Measurements from ENCODE around the gene CBX6.
A peak's percentile ranks its signal among the peaks of the same experiment; 100 is the strongest.

Gene CBX6

DNA sequence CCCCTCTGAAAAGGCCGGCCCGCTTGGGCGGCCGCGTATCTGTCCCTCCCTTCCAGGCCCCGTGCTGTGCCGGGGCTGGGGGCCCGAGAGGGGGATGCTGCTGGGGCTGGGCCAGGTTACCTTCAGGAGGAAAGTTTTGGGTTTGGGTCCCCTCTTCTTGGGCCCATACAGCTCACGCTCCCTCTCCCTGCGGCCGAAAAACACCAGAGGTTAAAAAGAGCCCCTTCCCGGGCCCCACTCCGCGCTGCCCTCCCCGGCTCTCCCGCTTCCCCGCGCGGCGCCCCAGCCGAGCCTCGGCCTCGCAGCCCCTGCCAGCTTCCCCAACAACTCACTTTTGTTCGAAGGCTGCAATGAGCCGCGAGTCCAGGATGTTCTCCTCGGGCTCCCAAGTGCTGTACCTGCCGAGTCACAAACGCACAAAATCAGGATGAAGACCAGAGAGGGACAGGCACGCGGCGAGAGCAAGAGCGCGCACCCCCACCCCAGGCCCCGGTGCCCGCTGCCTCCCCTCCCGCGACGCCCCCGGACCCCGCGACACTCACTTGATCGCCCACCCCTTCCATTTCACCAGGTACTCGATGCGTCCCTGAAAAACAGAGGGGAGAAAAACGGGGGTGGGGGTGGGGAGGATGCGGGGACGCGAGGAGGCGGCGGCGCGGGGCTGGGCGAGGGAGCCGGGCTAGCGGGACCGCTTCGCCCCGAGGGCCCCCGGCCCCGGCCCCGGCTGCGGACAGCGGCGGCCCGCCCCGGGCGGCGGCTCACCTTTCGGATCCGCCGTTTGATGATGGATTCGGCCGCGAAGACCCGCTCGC lies 450 bp downstream of the CBX6 start:
- peaks cover 26% of the 10 kb centered on the region for H3K36me3 ChIP-seq (ENCODE audit: insufficient read depth, low read depth, low read length)
- no peak overlapping the region for H3K27ac ChIP-seq (ENCODE audit: low read length)
- H3K4me1 ChIP-seq (ENCODE audit: insufficient read depth, low read length): peaks cover 16% of the 10 kb centered on the region; the same call in 1 of the 2 replicates
- peaks cover 6% of the 10 kb centered on the region; the same call in 1 of the 2 replicates for H3K27me3 ChIP-seq (ENCODE audit: insufficient read depth, low read length)
- H3K9me3 ChIP-seq (ENCODE audit: insufficient read depth, low read depth, low read length): no peaks in the 10 kb centered on the region
- H3K9ac ChIP-seq (ENCODE audit: low read depth, low read length): peak overlapping the region; percentile 88; the same call in 1 of the 2 replicates
- peak overlapping the region; percentile 78 for H3K4me3 ChIP-seq (ENCODE audit: low read length)

DNA sequence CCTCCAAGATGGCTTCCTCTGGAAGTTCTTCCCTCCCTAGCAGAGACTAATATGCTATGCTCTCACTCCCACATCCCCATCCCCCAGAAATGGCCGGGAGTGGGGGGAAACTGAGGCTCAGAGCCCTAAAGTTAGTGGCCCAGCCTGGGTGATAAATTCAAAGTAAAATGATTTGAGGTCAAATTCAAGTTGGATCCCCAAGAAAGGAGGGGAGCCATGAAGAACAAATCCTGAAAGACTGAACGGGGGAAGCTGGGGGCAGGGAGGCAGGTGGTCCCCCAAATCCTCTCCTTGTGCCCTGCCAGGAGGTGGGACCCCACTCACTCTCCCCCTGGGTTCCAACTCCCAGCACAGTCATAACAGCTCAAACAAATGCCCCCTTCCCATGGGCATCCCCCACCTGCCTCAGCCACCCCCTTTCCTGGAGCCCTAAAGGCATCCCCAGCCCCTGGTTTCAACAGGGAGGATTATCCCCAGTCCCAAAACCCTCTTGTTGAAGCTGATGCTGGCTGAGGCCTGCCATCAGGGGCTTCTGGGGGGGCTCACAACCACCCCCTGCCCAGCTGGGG lies 1.1 kb downstream of the CBX6 start:
- peaks cover 6% of the 10 kb centered on the region; the same call in 1 of the 2 replicates for H3K27me3 ChIP-seq (ENCODE audit: insufficient read depth, low read length)
- peak overlapping the region; percentile 88; the same call in 1 of the 2 replicates for H3K9ac ChIP-seq (ENCODE audit: low read depth, low read length)
- peaks cover 12% of the 10 kb centered on the region; the same call in 1 of the 2 replicates for H3K4me1 ChIP-seq (ENCODE audit: insufficient read depth, low read length)
- peak overlapping the region; percentile 78 for H3K4me3 ChIP-seq (ENCODE audit: low read length)
- H3K9me3 ChIP-seq (ENCODE audit: insufficient read depth, low read depth, low read length): no peaks in the 10 kb centered on the region
- peaks cover 30% of the 10 kb centered on the region for H3K36me3 ChIP-seq (ENCODE audit: insufficient read depth, low read depth, low read length)
- no peak overlapping the region for H3K27ac ChIP-seq (ENCODE audit: low read length)

DNA sequence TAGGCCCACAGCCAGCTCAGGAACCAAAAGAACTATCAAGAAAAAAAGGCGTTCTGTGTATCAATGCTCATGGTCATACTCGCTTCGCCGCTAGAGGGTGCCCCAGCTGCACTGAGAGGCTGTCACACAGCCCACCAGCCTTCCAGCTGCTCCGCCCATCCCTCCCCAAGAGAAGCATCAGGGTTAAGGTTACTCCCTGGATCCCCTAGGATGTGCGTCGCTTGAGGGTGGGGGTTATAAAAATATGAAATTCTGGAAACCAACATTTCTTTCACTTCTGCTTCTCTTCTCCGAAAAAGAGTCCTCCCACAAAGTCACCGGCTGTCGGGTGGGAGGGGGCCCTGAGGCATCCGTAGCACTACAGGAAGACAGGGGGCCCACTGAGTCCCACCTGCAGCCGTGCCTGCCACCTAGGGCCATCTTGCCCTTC lies 1.7 kb downstream of the CBX6 start:
- Histone ChIP-seq H3K27ac (ENCODE audit: low read length) (no peak overlapping the region), H3K9ac (ENCODE audit: low read depth, low read length) (no peak overlapping the region), H3K4me1 (ENCODE audit: insufficient read depth, low read length) (peaks cover 12% of the 10 kb centered on the region; the same call in 1 of the 2 replicates), H3K9me3 (ENCODE audit: insufficient read depth, low read depth, low read length) (no peaks in the 10 kb centered on the region), H3K4me3 (ENCODE audit: low read length) (peak overlapping the region; percentile 78; the same call in 1 of the 2 replicates), H3K27me3 (ENCODE audit: insufficient read depth, low read length) (peaks cover 6% of the 10 kb centered on the region; the same call in 1 of the 2 replicates), H3K36me3 (ENCODE audit: insufficient read depth, low read depth, low read length) (peaks cover 36% of the 10 kb centered on the region)

DNA sequence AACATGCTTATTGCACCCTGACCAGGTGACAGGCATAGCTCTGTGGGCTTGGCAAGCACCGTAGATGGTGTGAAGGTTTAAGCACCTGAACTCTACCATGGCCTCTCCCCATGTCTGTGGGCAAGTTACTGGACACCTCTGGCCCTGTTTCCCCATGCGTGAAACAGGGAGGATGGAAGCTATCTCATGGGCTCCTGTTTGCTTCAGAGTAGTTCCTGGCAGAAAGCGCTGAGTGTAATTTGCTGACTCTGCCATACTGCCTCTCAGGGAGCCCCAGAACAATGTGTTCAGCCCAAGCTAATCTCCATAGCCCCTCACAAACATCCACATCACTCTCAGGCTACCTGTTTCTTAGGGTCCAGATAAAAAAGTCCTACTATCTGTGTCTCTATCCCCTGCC lies 2.4 kb downstream of the CBX6 start:
- peaks cover 6% of the 10 kb centered on the region; the same call in 1 of the 2 replicates for H3K27me3 ChIP-seq (ENCODE audit: insufficient read depth, low read length)
- H3K4me1 ChIP-seq (ENCODE audit: insufficient read depth, low read length): peaks cover 14% of the 10 kb centered on the region; the same call in 1 of the 2 replicates
- H3K9ac ChIP-seq (ENCODE audit: low read depth, low read length): no peak overlapping the region
- H3K36me3 ChIP-seq (ENCODE audit: insufficient read depth, low read depth, low read length): peaks cover 42% of the 10 kb centered on the region
- H3K9me3 ChIP-seq (ENCODE audit: insufficient read depth, low read depth, low read length): no peaks in the 10 kb centered on the region
- no peak overlapping the region for H3K4me3 ChIP-seq (ENCODE audit: low read length)
- no peak overlapping the region for H3K27ac ChIP-seq (ENCODE audit: low read length)

DNA sequence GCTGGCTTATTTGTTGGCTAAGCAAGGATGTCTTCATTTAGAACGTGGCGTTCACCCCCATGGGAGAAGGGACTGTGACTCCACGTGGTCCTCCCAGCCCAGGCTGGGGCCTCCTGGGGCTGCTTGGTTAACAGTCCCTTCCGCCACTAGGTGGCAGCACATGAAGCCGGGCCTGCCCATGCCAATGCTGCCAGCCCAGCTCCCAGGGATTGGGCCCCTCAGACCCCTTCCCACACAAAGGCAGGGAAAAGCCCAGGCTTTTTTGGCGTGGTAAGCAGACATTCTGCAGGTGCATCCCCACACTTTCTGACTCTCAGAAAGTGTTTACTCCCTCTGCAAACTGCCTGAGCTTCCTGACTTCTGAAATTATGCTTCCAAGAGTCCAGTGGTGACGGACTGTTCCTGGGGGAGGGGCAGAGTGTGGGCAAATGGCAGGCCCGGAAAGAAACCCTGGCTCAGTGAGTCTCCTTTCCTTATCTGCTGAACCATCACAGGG lies 3.1 kb downstream of the CBX6 start:
- Histone ChIP-seq H3K27ac (ENCODE audit: low read length) (no peak overlapping the region), H3K27me3 (ENCODE audit: insufficient read depth, low read length) (peaks cover 6% of the 10 kb centered on the region; the same call in 1 of the 2 replicates), H3K9me3 (ENCODE audit: insufficient read depth, low read depth, low read length) (no peaks in the 10 kb centered on the region), H3K9ac (ENCODE audit: low read depth, low read length) (no peak overlapping the region), H3K4me3 (ENCODE audit: low read length) (no peak overlapping the region), H3K36me3 (ENCODE audit: insufficient read depth, low read depth, low read length) (peaks cover 45% of the 10 kb centered on the region), H3K4me1 (ENCODE audit: insufficient read depth, low read length) (peaks cover 18% of the 10 kb centered on the region; the same call in 1 of the 2 replicates)

DNA sequence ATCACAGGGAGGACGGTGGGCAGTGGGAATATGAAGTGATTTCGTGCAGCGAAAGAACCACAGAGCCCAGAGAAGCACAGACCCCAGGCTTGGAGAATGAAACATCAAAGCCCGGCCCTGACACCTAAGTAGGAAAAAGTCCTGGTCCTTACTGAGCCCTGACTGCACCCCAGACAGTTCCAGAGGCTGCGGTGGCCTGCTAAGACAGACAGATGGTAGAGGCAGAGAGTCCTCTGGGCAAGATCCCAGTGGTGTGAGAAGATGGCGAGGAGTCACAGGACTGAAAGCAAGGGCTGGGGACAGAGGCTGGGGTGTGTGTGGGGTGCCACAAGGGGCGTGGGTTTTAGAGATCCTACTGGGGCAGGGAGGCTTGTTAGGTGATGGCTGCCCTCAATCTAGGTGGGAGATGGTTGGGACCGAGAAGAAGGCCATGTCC lies 3.7 kb downstream of the CBX6 start:
- Histone ChIP-seq H3K36me3 (ENCODE audit: insufficient read depth, low read depth, low read length) (peaks cover 45% of the 10 kb centered on the region), H3K4me3 (ENCODE audit: low read length) (no peak overlapping the region), H3K4me1 (ENCODE audit: insufficient read depth, low read length) (peaks cover 15% of the 10 kb centered on the region; the same call in 1 of the 2 replicates), H3K9me3 (ENCODE audit: insufficient read depth, low read depth, low read length) (no peaks in the 10 kb centered on the region), H3K9ac (ENCODE audit: low read depth, low read length) (no peak overlapping the region), H3K27ac (ENCODE audit: low read length) (no peak overlapping the region), H3K27me3 (ENCODE audit: insufficient read depth, low read length) (0 out of 2 replicates have a peak, but pooled peaks cover 1% of the 10 kb centered on the region)

DNA sequence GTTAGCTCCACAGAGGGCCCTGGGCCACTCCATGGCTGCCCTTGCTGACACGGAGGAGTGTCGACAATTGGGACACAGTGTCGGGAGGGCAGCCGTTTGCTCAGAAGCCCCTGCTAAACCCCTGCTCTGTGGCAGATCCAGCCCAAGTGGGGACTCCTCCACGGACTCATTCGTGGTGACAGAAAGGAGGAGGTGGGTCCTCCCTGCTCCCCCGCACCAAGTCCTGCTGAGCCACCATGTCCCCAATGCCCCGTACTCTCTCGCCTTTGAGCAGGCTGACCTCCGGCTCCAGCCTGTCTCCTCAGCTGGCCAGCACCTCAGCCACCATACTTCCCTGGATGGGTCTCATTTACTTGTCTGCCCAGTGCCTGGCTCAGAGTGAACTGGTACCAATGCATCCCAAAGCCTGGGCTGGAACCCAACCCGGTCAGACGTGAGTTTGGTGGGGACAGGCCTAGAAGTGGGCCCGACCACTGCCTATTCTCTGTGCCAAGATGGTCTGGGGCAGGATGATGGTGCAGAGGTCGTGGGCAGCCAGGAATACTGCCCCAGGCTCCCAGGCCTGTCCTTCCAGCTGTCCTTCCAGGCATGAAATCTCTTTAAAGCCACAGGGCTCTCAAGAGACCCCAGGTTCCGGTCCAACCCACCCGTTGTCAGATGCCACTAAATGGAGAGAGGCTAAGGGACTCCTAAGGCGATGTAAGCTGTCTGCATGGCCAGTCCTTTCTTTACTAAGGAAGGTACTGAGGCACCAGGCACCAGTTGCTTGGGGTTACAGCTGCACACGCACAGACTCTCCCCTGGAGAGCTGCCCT lies 4.3 kb downstream of the CBX6 start:
- Histone ChIP-seq H3K27ac (ENCODE audit: low read length) (no peak overlapping the region), H3K9me3 (ENCODE audit: insufficient read depth, low read depth, low read length) (no peaks in the 10 kb centered on the region), H3K4me3 (ENCODE audit: low read length) (no peak overlapping the region), H3K9ac (ENCODE audit: low read depth, low read length) (no peak overlapping the region), H3K36me3 (ENCODE audit: insufficient read depth, low read depth, low read length) (peaks cover 45% of the 10 kb centered on the region), H3K27me3 (ENCODE audit: insufficient read depth, low read length) (no peaks in the 10 kb centered on the region), H3K4me1 (ENCODE audit: insufficient read depth, low read length) (peaks cover 15% of the 10 kb centered on the region; the same call in 1 of the 2 replicates)

DNA sequence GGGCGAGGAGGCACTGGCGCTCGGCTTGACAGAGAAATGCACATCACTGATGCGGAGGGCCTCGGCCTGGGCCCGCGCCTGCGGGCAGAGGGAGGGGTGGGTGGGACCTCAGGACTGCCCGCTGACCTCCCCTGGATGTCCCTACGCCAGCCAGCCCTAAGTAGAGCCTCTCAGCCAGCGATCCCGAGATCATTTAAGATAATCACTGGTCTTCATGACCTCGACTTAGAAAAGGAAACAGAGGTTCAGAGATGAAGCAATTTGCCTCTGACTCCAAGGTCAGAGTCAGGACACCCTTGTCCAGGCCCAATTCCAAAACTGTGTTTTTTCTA lies 4.9 kb downstream of the CBX6 start:
- H3K9me3 ChIP-seq (ENCODE audit: insufficient read depth, low read depth, low read length): no peaks in the 10 kb centered on the region
- H3K9ac ChIP-seq (ENCODE audit: low read depth, low read length): no peak overlapping the region
- H3K27ac ChIP-seq (ENCODE audit: low read length): no peak overlapping the region
- H3K27me3 ChIP-seq (ENCODE audit: insufficient read depth, low read length): no peaks in the 10 kb centered on the region
- H3K4me1 ChIP-seq (ENCODE audit: insufficient read depth, low read length): peaks cover 16% of the 10 kb centered on the region; the same call in 1 of the 2 replicates
- H3K4me3 ChIP-seq (ENCODE audit: low read length): no peak overlapping the region
- H3K36me3 ChIP-seq (ENCODE audit: insufficient read depth, low read depth, low read length): peaks cover 45% of the 10 kb centered on the region

DNA sequence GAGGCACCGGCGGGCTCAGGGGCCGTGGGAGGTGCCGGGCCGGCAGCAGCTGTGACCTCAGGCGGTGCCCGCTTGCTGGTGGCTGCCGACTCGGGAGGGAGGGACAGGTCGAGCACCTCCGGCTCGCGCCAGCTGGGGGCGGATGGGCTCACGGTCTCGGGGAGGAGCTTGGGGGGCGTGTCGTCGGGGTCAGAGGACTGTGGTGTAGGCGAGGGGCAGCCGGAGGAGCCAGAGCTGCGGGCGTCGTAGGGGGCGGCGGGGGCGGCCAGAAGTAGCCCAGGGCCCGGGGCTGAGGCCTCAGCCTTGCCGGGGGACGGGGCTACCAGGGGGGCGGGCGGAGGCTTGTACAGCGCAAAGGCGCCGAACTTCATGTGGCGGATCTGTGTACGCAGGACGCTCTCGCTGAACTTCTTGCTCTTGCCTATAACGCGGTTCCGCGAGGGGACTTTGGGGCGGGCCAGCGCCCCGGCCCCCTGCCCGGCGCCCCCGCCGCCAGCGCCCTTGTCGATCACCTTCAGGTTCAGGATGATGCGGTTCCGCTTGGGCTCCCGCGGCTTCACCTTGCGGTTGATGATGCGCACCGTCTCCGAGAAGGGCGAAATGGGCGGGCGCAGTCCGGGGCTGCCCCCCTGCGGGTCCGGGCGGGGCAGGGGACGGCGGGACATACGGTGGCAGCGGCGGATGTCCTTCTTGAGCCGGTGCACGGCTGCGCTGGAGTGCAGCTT lies 5.5 kb downstream of the CBX6 start:
- H3K27me3 ChIP-seq (ENCODE audit: insufficient read depth, low read length): no peaks in the 10 kb centered on the region
- H3K27ac ChIP-seq (ENCODE audit: low read length): no peak overlapping the region
- peaks cover 18% of the 10 kb centered on the region; the same call in 1 of the 2 replicates for H3K4me1 ChIP-seq (ENCODE audit: insufficient read depth, low read length)
- H3K9me3 ChIP-seq (ENCODE audit: insufficient read depth, low read depth, low read length): no peaks in the 10 kb centered on the region
- no peak overlapping the region for H3K4me3 ChIP-seq (ENCODE audit: low read length)
- no peak overlapping the region for H3K9ac ChIP-seq (ENCODE audit: low read depth, low read length)
- H3K36me3 ChIP-seq (ENCODE audit: insufficient read depth, low read depth, low read length): peaks cover 45% of the 10 kb centered on the region

DNA sequence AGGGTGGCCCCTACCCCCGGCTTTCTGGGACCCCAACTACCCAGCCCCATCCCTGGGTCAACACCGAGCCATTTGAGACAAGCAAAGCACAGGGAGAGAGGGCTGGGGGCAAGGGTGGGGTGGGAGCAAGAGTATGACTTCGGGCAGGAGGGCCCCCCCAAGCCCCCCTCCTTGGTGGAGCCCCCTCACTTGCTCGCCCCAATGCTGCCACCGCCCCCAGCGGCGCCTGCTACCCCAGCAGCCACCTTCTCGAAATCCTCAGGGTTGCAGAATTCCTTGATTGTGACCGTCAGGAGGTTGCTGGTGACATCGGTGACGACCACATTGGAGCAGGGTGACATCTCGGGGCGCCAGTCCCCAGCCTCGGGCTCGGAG lies 6.0 kb downstream of the CBX6 start:
- Histone ChIP-seq H3K4me1 (ENCODE audit: insufficient read depth, low read length) (peaks cover 23% of the 10 kb centered on the region; the same call in 1 of the 2 replicates), H3K4me3 (ENCODE audit: low read length) (no peak overlapping the region), H3K27me3 (ENCODE audit: insufficient read depth, low read length) (no peaks in the 10 kb centered on the region), H3K27ac (ENCODE audit: low read length) (no peak overlapping the region), H3K9me3 (ENCODE audit: insufficient read depth, low read depth, low read length) (no peaks in the 10 kb centered on the region), H3K36me3 (ENCODE audit: insufficient read depth, low read depth, low read length) (peaks cover 45% of the 10 kb centered on the region), H3K9ac (ENCODE audit: low read depth, low read length) (no peak overlapping the region)
